Adipocyte (in vitro differentiated cells): Measurements from ENCODE around the gene LITAFD.
A peak's percentile ranks its signal among the peaks of the same experiment; 100 is the strongest.

ENCODE experiments used
- DNase-seq: peaks from one replicate; pipeline ENCODE4 v3.0.0-alpha.2; 2015; ENCODE audit warnings: low read depth
- H3K27me3 ChIP-seq: replicated peaks from 2 replicates; pipeline ENCODE4 v1.7.0; 2013; ENCODE audit warnings: mild to moderate bottlenecking, low read length, moderate library complexity; ENCODE audit not compliant: control insufficient read depth, insufficient read depth
- H3K36me3 ChIP-seq: 2 replicates; pipeline ENCODE4 v1.7.0; 2013; ENCODE audit warnings: low read length, mild to moderate bottlenecking, moderate library complexity; ENCODE audit not compliant: control insufficient read depth, insufficient read depth, severe bottlenecking
- H3K4me1 ChIP-seq: 2 replicates; pipeline ENCODE4 v1.7.0; 2013; ENCODE audit warnings: mild to moderate bottlenecking, low read length, moderate library complexity; ENCODE audit not compliant: control insufficient read depth, insufficient read depth
- H3K4me3 ChIP-seq: 2 replicates; pipeline ENCODE4 v1.7.0; 2013; ENCODE audit warnings: mild to moderate bottlenecking, low read length, moderate library complexity
- H3K9ac ChIP-seq: 2 replicates; pipeline ENCODE4 v1.7.0; 2013; ENCODE audit warnings: mild to moderate bottlenecking, low read length, moderate library complexity
- H3K9me3 ChIP-seq: 2 replicates; pipeline ENCODE4 v1.7.0; 2013; ENCODE audit warnings: mild to moderate bottlenecking, low read length, moderate library complexity; ENCODE audit not compliant: control insufficient read depth

The LITAFD gene

GRCh38 chr16:8903004-8903403, 20.9 kb downstream of the LITAFD start:
- Histone ChIP-seq H3K36me3 (peaks cover 94% of the 10 kb centered on the region), H3K27me3 (no peaks in the 10 kb centered on the region), H3K9me3 (no peaks in the 10 kb centered on the region), H3K4me3 (no peak overlapping the region), H3K4me1 (peaks cover 12% of the 10 kb centered on the region), H3K9ac (no peak overlapping the region)
- no peak for DNase-seq

DNA sequence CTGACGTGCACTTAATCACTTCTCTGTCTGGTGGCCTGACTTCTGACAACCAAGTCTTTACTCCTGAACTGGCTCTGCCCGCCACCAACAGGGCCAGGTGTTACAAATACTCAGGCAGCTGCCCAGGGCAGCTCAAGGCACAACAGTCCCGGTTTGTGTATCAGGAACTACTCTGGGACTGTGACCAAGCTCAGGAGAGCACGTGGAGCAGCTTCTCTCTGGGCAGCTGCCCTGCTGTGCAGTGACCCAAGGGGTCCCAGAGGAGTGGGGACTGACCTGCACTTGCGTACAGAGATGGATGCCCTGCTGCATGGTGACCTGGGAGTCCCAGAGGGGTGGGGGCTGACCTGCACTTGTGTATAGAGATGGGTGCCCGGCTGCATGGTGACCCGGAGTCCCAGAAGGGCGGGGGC, 21.9 kb downstream of the LITAFD start:
- no peaks in the 10 kb centered on the region for H3K9me3 ChIP-seq
- no peak overlapping the region for H3K4me3 ChIP-seq
- peaks cover 19% of the 10 kb centered on the region for H3K4me1 ChIP-seq
- H3K27me3 ChIP-seq = no peaks in the 10 kb centered on the region
- H3K9ac ChIP-seq = no peak overlapping the region
- H3K36me3 ChIP-seq = peaks cover 94% of the 10 kb centered on the region
- no peak for DNase-seq

GRCh38 chr16:8905168-8905762, 23.1 kb downstream of the LITAFD start:
- Histone ChIP-seq H3K4me1 (peaks cover 20% of the 10 kb centered on the region), H3K9ac (no peak overlapping the region), H3K36me3 (peaks cover 91% of the 10 kb centered on the region), H3K4me3 (no peak overlapping the region), H3K27me3 (no peaks in the 10 kb centered on the region), H3K9me3 (no peaks in the 10 kb centered on the region)
- DNase-seq = peak; percentile 54

- no peaks in the 10 kb centered on the region for H3K27me3 ChIP-seq
- no peaks in the 10 kb centered on the region for H3K9me3 ChIP-seq
- peak overlapping the region; percentile 3 for H3K9ac ChIP-seq
- no peak overlapping the region for H3K4me3 ChIP-seq
- peaks cover 20% of the 10 kb centered on the region for H3K4me1 ChIP-seq
- DNase-seq = no peak
- peaks cover 91% of the 10 kb centered on the region for H3K36me3 ChIP-seq
Observed at GRCh38 chr16:8905795-8906591, 23.8 kb downstream of the LITAFD start.

GRCh38 chr16:8907096-8907495, 24.9 kb downstream of the LITAFD start:
- DNase-seq = no peak
- Histone ChIP-seq H3K27me3 (no peaks in the 10 kb centered on the region), H3K4me3 (no peak overlapping the region), H3K4me1 (peaks cover 20% of the 10 kb centered on the region), H3K9ac (no peak overlapping the region), H3K9me3 (no peaks in the 10 kb centered on the region), H3K36me3 (peaks cover 91% of the 10 kb centered on the region)

DNA sequence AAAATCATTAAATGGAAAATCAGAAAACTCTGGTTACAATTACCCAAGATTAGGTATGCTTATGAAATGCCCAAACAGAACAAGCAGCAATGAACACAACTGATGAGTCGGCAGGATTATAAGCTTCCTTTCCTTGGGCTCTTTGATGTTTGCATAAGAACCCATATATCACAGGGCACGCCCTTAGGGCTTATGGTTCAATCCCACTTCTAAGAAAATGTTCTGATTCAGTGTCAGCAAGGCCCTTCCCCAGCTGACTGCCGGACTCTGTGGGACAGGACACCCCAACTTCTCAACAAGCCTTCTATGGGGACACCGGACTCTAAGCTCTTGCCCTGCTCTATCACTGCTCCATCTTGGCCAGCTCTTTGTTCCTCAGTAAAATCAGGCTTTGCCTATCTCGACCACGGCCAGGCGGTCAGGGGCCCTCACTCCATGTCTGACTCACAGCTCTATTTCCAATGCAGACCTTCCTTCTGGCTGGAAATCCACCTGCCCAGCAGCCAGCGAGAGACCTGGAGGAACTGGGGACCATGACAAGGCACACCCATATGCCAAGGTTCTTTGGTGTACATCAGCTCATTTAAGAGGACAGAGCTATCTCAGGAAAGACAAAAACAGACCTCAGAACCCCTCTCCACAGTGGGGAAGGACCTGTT, 26.8 kb downstream of the LITAFD start:
- no peak for DNase-seq
- Histone ChIP-seq H3K4me3 (no peak overlapping the region), H3K4me1 (peaks cover 20% of the 10 kb centered on the region), H3K27me3 (no peaks in the 10 kb centered on the region), H3K9ac (no peak overlapping the region), H3K9me3 (no peaks in the 10 kb centered on the region), H3K36me3 (peaks cover 87% of the 10 kb centered on the region)

DNA sequence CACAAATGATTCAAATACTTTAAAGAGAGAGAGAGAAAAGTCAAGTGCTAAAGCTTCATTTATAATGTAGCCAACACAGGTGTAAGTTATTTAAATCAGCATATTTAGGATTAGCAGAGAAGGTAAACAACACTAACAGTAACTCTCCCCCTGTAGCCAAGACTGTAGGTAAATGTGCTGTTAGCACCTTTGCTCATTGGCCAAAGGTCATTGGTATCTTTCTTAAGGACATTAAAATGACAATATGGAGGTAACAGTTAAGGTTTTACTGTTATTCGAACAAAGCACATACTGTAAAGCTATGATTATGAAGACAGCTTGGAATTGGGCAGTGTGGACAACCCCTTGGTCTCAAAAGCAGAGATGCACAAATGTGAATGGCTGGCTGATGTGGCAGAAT, 28.7 kb downstream of the LITAFD start:
- no peak overlapping the region for H3K4me3 ChIP-seq

GRCh38 chr16:8912793-8913192, 30.6 kb downstream of the LITAFD start:
- Histone ChIP-seq H3K4me1 (peaks cover 8% of the 10 kb centered on the region), H3K4me3 (no peak overlapping the region), H3K36me3 (peaks cover 89% of the 10 kb centered on the region), H3K27me3 (no peaks in the 10 kb centered on the region), H3K9me3 (no peaks in the 10 kb centered on the region), H3K9ac (no peak overlapping the region)
- DNase-seq = no peak

More for the DNA sequence above, 28.7 kb downstream of the LITAFD start:
- DNase-seq = no peak
- Histone ChIP-seq H3K9ac (no peak overlapping the region), H3K36me3 (peaks cover 90% of the 10 kb centered on the region), H3K4me1 (peaks cover 20% of the 10 kb centered on the region), H3K9me3 (no peaks in the 10 kb centered on the region), H3K27me3 (no peaks in the 10 kb centered on the region)

GRCh38 chr16:8914098-8914497, 31.9 kb downstream of the LITAFD start:
- Histone ChIP-seq H3K9me3 (no peaks in the 10 kb centered on the region), H3K4me3 (no peak overlapping the region), H3K36me3 (peaks cover 89% of the 10 kb centered on the region), H3K27me3 (no peaks in the 10 kb centered on the region), H3K4me1 (peaks cover under 1% of the 10 kb centered on the region), H3K9ac (no peak overlapping the region)
- no peak for DNase-seq

GRCh38 chr16:8915722-8916301, 33.7 kb downstream of the LITAFD start:
- peaks cover 11% of the 10 kb centered on the region for H3K4me1 ChIP-seq
- no peak for DNase-seq
- H3K27me3 ChIP-seq = no peaks in the 10 kb centered on the region
- H3K4me3 ChIP-seq = no peak overlapping the region
- no peaks in the 10 kb centered on the region for H3K9me3 ChIP-seq
- H3K9ac ChIP-seq = no peak overlapping the region
- H3K36me3 ChIP-seq = peaks cover 85% of the 10 kb centered on the region

DNA sequence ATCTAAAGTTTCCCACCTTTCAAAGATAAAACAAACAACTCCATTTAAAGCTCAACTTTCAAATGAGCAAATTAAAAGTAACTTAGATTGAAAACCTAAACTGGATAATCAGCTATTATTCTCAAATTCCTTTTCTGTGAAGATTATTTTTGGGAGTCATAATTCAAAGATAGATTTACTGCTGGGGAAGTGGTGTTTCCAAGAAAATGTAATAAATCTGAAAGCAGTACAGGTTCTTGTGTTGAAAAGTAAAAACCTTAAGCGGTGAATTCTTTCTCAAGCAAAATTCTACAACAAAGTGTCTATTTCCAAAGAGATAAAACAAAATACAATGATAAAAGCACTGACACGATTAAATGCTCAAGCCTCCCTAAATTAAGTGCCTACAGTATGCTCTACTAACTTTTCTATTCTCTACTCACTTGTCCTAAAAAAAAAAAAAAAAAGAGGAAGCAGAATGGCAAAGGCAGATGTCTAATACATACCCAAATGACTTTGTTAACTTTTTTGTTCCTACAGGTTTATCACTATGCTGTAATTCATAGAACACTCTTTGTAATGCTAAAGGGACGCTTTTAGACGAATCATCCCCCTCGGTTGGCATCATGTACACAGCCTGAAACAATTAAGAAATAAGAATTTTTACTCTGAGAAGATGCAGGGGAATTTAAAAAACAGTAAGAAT, 34.5 kb downstream of the LITAFD start:
- H3K36me3 ChIP-seq = peaks cover 82% of the 10 kb centered on the region
- DNase-seq = no peak

More for the DNA sequence above, 34.5 kb downstream of the LITAFD start:
- no peaks in the 10 kb centered on the region for H3K9me3 ChIP-seq
- H3K4me1 ChIP-seq = peaks cover 19% of the 10 kb centered on the region
- no peaks in the 10 kb centered on the region for H3K27me3 ChIP-seq
- H3K9ac ChIP-seq = no peak overlapping the region
- no peak overlapping the region for H3K4me3 ChIP-seq
